HG02623 (cell line): ENCODE data around the gene MLST8.
"Not testable (repeated sequence)": the region's sequence is repeated elsewhere in the genome, so short reads cannot be mapped to it uniquely, and the experiment has no call there.

ENCODE experiments used
- ATAC-seq: cut with Tn5 transposase; IDR thresholded peaks from one replicate; pipeline ENCODE4 v1.9.1; 2021; ENCODE audit warnings: moderate library complexity; ENCODE audit not compliant: unreplicated experiment

The MLST8 gene

DNA sequence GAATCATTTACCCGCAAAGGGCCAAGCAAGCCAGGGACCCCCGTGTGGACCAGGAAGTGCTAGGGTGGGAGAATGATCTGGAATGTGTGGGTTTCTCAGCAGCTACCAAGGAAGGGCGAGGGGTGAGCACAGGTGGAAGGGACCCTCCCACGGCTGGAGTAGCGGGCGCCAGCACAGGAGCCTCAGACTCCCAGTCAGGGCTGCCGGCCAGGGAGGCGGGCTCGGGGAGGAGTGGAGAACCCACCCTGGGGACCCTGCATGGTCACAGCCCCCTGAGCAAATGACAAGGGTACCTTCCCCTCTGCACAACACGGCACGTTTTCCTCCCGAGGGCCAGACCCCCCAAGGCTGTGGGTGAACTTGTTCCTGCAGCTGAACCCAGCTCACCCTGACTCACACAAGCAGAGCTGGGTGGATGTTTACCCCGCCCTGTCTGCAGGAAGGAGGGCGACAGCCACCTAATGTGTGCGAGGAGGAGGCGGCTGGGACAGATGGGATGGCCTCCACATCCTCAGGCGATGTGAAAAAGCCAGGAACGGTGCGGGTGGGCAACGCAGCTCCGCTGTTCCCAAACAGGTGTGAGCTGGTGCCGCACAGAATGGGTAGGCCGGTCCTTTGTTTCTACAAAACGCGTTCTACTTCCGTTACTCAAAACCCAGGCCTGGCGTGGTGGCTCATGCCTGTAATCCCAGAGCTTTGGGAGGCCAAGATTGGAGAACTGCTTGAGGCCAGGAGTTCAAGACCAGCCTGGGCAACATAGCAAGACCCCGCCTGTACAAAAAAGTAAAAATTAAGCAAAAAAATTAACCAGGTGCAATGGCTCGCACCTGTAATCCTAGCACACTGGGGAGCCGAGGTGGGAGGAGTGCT lies 39.9 kb downstream of the MLST8 start:
- ATAC-seq = no peak

GRCh38 chr16:2246301-2246885 lies 41.1 kb downstream of the MLST8 start:
- no peak for ATAC-seq

GRCh38 chr16:2250652-2251295 lies 45.5 kb downstream of the MLST8 start:
- ATAC-seq = no peak

- peak; percentile 82 for ATAC-seq
Observed at GRCh38 chr16:2251296-2252111, 46.2 kb downstream of the MLST8 start, which contains the start of gene ECI1. TSS of gene ECI1 (minus strand) at chr16:2251587. CDS start at chr16:2251566, 21 bp downstream.

GRCh38 chr16:2252806-2253148 lies 47.5 kb downstream of the MLST8 start:
- ATAC-seq = no peak

DNA sequence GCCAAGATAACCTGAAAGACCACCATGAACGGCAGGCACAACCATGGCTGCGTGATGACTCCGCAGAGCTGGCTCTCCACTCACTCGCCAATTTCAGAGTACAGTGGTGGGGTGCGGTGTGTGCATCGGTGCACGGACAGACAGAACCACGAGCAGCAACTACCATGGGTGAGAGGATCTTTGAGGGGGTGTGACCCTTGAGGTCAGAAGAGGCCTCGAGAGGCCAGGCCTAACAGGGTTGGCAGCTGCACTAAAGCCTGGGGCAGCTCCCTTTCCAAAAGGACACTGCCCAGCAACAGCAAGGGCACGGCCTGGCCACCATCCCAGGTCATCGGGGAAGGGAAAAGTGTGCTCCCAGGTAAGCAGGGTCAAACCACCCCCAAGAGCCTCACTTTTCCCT lies 48.0 kb downstream of the MLST8 start:
- no peak for ATAC-seq

- no peak for ATAC-seq
Observed at GRCh38 chr16:2256531-2257140, 51.4 kb downstream of the MLST8 start.

DNA sequence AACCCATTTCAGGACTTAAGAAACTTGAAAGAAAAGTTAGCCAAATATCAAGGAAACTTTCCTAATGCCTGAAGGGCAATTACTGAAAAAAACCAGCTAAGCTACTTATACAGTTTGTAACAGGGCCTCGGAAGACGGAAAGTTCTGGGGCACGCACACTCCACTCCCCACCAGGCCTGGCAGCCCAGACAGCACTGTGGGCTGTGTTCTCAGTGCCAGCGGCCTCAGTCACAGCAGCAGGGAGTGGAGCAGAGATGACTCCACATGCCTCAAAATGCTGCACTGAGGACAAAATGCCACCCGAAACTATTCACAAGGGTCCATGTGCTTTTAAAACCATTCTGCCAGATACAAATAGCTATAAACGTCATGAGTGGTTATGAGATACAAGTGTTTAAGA lies 52.5 kb downstream of the MLST8 start:
- no peak for ATAC-seq

DNA sequence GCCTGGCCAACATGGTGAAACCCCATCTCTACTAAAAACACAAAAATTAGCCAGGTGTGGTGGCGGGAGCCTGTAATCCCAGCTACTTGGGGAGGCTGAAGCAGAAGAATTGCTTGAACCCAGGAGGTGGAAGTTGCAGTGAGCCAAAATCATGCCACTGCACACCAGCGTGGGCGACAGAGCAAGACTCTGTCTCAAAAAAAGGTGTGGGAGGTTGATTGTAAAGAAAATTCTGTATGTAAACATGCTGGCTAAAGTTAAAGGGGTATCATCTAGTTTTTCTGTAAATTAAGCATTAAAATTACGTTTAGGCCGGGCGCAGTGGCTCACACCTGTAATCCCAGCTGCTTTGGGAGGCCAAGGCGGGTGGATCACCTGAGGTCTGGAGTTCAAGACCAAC lies 53.3 kb downstream of the MLST8 start:
- ATAC-seq = not testable (repeated sequence)
